SK-N-SH treated with all-trans-retinoic acid at 6 μM for 48 hours (cell line): ENCODE data around the gene CADM2.

Experiments
- ATAC-seq: fragments of 200-7000 bp; cut with Tn5 transposase; 3 replicates; pipeline ENCODE4 v1.9.1; 2020; ENCODE audit warnings: mild to moderate bottlenecking, moderate library complexity
- BACH2 ChIP-seq: fragments of 250-450 bp; sonication (Bioruptor Pico); IDR thresholded peaks from 2 replicates; pipeline ENCODE4 v1.9.0; 2021; ENCODE audit warnings: mild to moderate bottlenecking, borderline replicate concordance
- CREB5 ChIP-seq: fragments of 250-450 bp; sonication (Bioruptor Pico); IDR thresholded peaks from 2 replicates; pipeline ENCODE4 v1.5.1; 2020; ENCODE audit warnings: low read depth, mild to moderate bottlenecking, moderate library complexity
- CSRNP3 ChIP-seq: fragments of 250-450 bp; sonication (Bioruptor Pico); IDR thresholded peaks from 2 replicates; pipeline ENCODE4 v1.5.1; 2021; ENCODE audit warnings: mild to moderate bottlenecking, moderate library complexity
- ESRRG ChIP-seq: fragments of 250-450 bp; sonication (Bioruptor Pico); IDR thresholded peaks from 2 replicates; pipeline ENCODE4 v1.6.1; 2021; ENCODE audit warnings: mild to moderate bottlenecking
- GLIS3 ChIP-seq: fragments of 250-450 bp; sonication (Bioruptor Pico); IDR thresholded peaks from 2 replicates; pipeline ENCODE4 v1.5.0; 2020; ENCODE audit warnings: mild to moderate bottlenecking, moderate library complexity
- OSR1 ChIP-seq: fragments of 250-450 bp; sonication (Bioruptor Pico); IDR thresholded peaks from 2 replicates; pipeline ENCODE4 v1.8.0; 2022; ENCODE audit warnings: moderate library complexity, mild to moderate bottlenecking, inconsistent platforms
- PATZ1 ChIP-seq: fragments of 250-450 bp; sonication (Bioruptor Pico); IDR thresholded peaks from 2 replicates; pipeline ENCODE4 v1.8.0; 2020; ENCODE audit warnings: mild to moderate bottlenecking, moderate library complexity, borderline replicate concordance
- POU6F1 ChIP-seq: fragments of 250-450 bp; sonication (Bioruptor Pico); IDR thresholded peaks from 2 replicates; pipeline ENCODE4 v1.8.0; 2021; ENCODE audit warnings: low read depth, mild to moderate bottlenecking, moderate library complexity, borderline replicate concordance
- PPARA ChIP-seq: fragments of 250-450 bp; sonication (Bioruptor Pico); IDR thresholded peaks from 2 replicates; pipeline ENCODE4 v1.5.0; 2020; ENCODE audit warnings: mild to moderate bottlenecking, borderline replicate concordance
- RARB ChIP-seq: fragments of 250-450 bp; sonication (Bioruptor Pico); IDR thresholded peaks from 2 replicates; pipeline ENCODE4 v1.8.0; 2021; ENCODE audit warnings: mild to moderate bottlenecking, moderate library complexity
- SNAI2 ChIP-seq: fragments of 250-450 bp; sonication (Bioruptor Pico); IDR thresholded peaks from 2 replicates; pipeline ENCODE4 v1.5.0; 2020; ENCODE audit warnings: mild to moderate bottlenecking, moderate library complexity
- TCF4 ChIP-seq: fragments of 250-450 bp; sonication (Bioruptor Pico); IDR thresholded peaks from 2 replicates; pipeline ENCODE4 v1.8.0; 2021; ENCODE audit warnings: mild to moderate bottlenecking, moderate library complexity, borderline replicate concordance
- TOX ChIP-seq: fragments of 250-450 bp; sonication (Bioruptor Pico); IDR thresholded peaks from 2 replicates; pipeline ENCODE4 v1.8.0; 2021; ENCODE audit warnings: mild to moderate bottlenecking, moderate library complexity, borderline replicate concordance
- TSHZ2 ChIP-seq: fragments of 250-450 bp; sonication (Bioruptor Pico); IDR thresholded peaks from 2 replicates; pipeline ENCODE4 v1.5.0; 2020; ENCODE audit warnings: mild to moderate bottlenecking, moderate library complexity
- ZC3H10 ChIP-seq: fragments of 250-450 bp; sonication (Bioruptor Pico); IDR thresholded peaks from 2 replicates; pipeline ENCODE4 v1.5.1; 2021; ENCODE audit warnings: mild to moderate bottlenecking, moderate library complexity
- ZFP3 ChIP-seq: fragments of 250-450 bp; sonication (Bioruptor Pico); IDR thresholded peaks from 2 replicates; pipeline ENCODE4 v1.5.0; 2020; ENCODE audit warnings: mild to moderate bottlenecking, moderate library complexity
- ZFP30 ChIP-seq: fragments of 450-650 bp; formaldehyde crosslinking; IDR thresholded peaks from 2 replicates; pipeline ENCODE4 v1.5.0; 2022; ENCODE audit warnings: mild to moderate bottlenecking, moderate library complexity
- ZNF565 ChIP-seq: fragments of 450-650 bp; formaldehyde crosslinking; conservative IDR thresholded peaks from 2 replicates; pipeline ENCODE4 v1.5.0; 2020; ENCODE audit warnings: low read depth, mild to moderate bottlenecking, moderate library complexity
- ZNF70 ChIP-seq: fragments of 450-650 bp; formaldehyde crosslinking; IDR thresholded peaks from 2 replicates; pipeline ENCODE4 v1.5.0; 2020; ENCODE audit warnings: mild to moderate bottlenecking, moderate library complexity
- ZNF8 ChIP-seq: fragments of 450-650 bp; formaldehyde crosslinking; IDR thresholded peaks from 2 replicates; pipeline ENCODE4 v1.5.0; 2020; ENCODE audit warnings: mild to moderate bottlenecking, moderate library complexity

CADM2 gene

GRCh38 chr3:85851071-85851470 lies 892.3 kb downstream of the CADM2 start:
- ATAC-seq = no peak

GRCh38 chr3:85853805-85854204 lies 895.0 kb downstream of the CADM2 start:
- TF ChIP-seq ESRRG (CRISPR knock-in tag) = no peak
- no peak for TF ChIP-seq CSRNP3 (CRISPR knock-in tag)
- no peak for TF ChIP-seq ZFP3 (CRISPR knock-in tag)
- no peak for TF ChIP-seq ZNF8 (CRISPR knock-in tag)
- TF ChIP-seq PATZ1 = no peak
- no peak for TF ChIP-seq BACH2 (CRISPR knock-in tag)
- no peak for TF ChIP-seq TOX
- no peak for TF ChIP-seq ZNF70 (CRISPR knock-in tag)
- TF ChIP-seq POU6F1 (CRISPR knock-in tag) = no peak
- TF ChIP-seq PPARA = no peak
- no peak for TF ChIP-seq GLIS3 (CRISPR knock-in tag)
- TF ChIP-seq RARB (CRISPR knock-in tag) = no peak
- no peak for TF ChIP-seq CREB5 (CRISPR knock-in tag)
- no peak for TF ChIP-seq ZC3H10 (CRISPR knock-in tag)
- TF ChIP-seq SNAI2 (CRISPR knock-in tag) = no peak
- TF ChIP-seq ZNF565 = no peak
- TF ChIP-seq TSHZ2 (CRISPR knock-in tag) = no peak
- no peak for TF ChIP-seq ZFP30
- TF ChIP-seq, all 23 proteins: peak for 0
- ATAC-seq = no peak

More at GRCh38 chr3:85851071-85851470, 892.3 kb downstream of the CADM2 start:
- TF ChIP-seq PATZ1 (no peak), ZNF8 (CRISPR knock-in tag) (no peak), TSHZ2 (CRISPR knock-in tag) (no peak), PPARA (no peak), OSR1 (CRISPR knock-in tag) (no peak), GLIS3 (CRISPR knock-in tag) (no peak), TCF4 (no peak), RARB (CRISPR knock-in tag) (no peak), SNAI2 (CRISPR knock-in tag) (no peak)
